Mononuclear cell (primary cell): ENCODE measurements around the gene LNX1. TPM values are rescaled to one million over a fixed set of nuclear protein-coding genes. Genes with fewer than 3 reads are reported as not detected.
"Not testable (repeated sequence)": the region's sequence is repeated elsewhere in the genome, so short reads cannot be mapped to it uniquely, and the experiment has no call there.

Experiments
- H3K27me3 ChIP-seq: 2 replicates; pipeline ENCODE4 v1.6.0; 2011; ENCODE audit warnings: low read length, control low read depth; ENCODE audit not compliant: insufficient read depth
- H3K4me1 ChIP-seq: 2 replicates; pipeline ENCODE4 v1.5.1; 2011; ENCODE audit warnings: mild to moderate bottlenecking, low read length, control low read depth; ENCODE audit not compliant: insufficient read depth
- H3K4me3 ChIP-seq: 2 replicates; pipeline ENCODE4 v1.5.1; 2011; ENCODE audit warnings: mild to moderate bottlenecking, low read length, moderate library complexity
- H3K9me3 ChIP-seq: 2 replicates; pipeline ENCODE4 v1.5.1; 2011; ENCODE audit warnings: low read depth, mild to moderate bottlenecking, control low read depth, low read length
- total RNA-seq: library from RNA; depleted of rRNA; stranded (reverse); fragments of >200 nt; gene quantifications from one replicate; pipeline ENCODE4 v1.2.3, GENCODE V29; 2012

LNX1 gene
- total RNA-seq, 1 donor, result not detected

- peaks cover 3% of the 10 kb centered on the region for H3K27me3 ChIP-seq
- H3K9me3 ChIP-seq, result no peaks in the 10 kb centered on the region
- H3K4me1 ChIP-seq, result no peaks in the 10 kb centered on the region
- no peak overlapping the region for H3K4me3 ChIP-seq
Observed at GRCh38 chr4:53476232-53477037, 114.9 kb downstream of the LNX1 start.

- not testable (repeated sequence) for H3K4me1 ChIP-seq, H3K9me3 ChIP-seq, H3K27me3 ChIP-seq, H3K4me3 ChIP-seq
Observed at GRCh38 chr4:53466576-53466975, 124.7 kb downstream of the LNX1 start.

GRCh38 chr4:53465891-53466290, 125.4 kb downstream of the LNX1 start:
- H3K4me1 ChIP-seq, result no peaks in the 10 kb centered on the region
- H3K9me3 ChIP-seq, result no peaks in the 10 kb centered on the region
- H3K4me3 ChIP-seq, result no peak overlapping the region
- no peaks in the 10 kb centered on the region for H3K27me3 ChIP-seq

GRCh38 chr4:53465281-53465680, 126.0 kb downstream of the LNX1 start:
- H3K9me3 ChIP-seq, result no peaks in the 10 kb centered on the region
- H3K27me3 ChIP-seq, result no peaks in the 10 kb centered on the region
- no peaks in the 10 kb centered on the region for H3K4me1 ChIP-seq
- no peak overlapping the region for H3K4me3 ChIP-seq

GRCh38 chr4:53463340-53463739, 127.9 kb downstream of the LNX1 start:
- Histone ChIP-seq H3K4me3 (no peak overlapping the region), H3K9me3 (no peaks in the 10 kb centered on the region), H3K27me3 (no peaks in the 10 kb centered on the region), H3K4me1 (no peaks in the 10 kb centered on the region)

GRCh38 chr4:53461244-53461643, 130.0 kb downstream of the LNX1 start:
- no peak overlapping the region for H3K4me3 ChIP-seq
- H3K27me3 ChIP-seq, result no peaks in the 10 kb centered on the region
- no peaks in the 10 kb centered on the region for H3K9me3 ChIP-seq
- H3K4me1 ChIP-seq, result no peaks in the 10 kb centered on the region

GRCh38 chr4:53459548-53459947, 131.7 kb downstream of the LNX1 start:
- no peaks in the 10 kb centered on the region for H3K27me3 ChIP-seq
- H3K4me1 ChIP-seq, result no peaks in the 10 kb centered on the region
- no peak overlapping the region for H3K4me3 ChIP-seq
- H3K9me3 ChIP-seq, result no peaks in the 10 kb centered on the region

GRCh38 chr4:53456178-53456577, 135.1 kb downstream of the LNX1 start:
- no peaks in the 10 kb centered on the region for H3K4me1 ChIP-seq

GRCh38 chr4:53455766-53456165, 135.5 kb downstream of the LNX1 start:
- H3K4me3 ChIP-seq, result no peak overlapping the region
- no peaks in the 10 kb centered on the region for H3K4me1 ChIP-seq
- H3K27me3 ChIP-seq, result no peaks in the 10 kb centered on the region
- H3K9me3 ChIP-seq, result no peaks in the 10 kb centered on the region

More at GRCh38 chr4:53456178-53456577, 135.1 kb downstream of the LNX1 start:
- Histone ChIP-seq H3K4me3 (no peak overlapping the region), H3K27me3 (no peaks in the 10 kb centered on the region), H3K9me3 (no peaks in the 10 kb centered on the region)

GRCh38 chr4:53453385-53453784, 137.9 kb downstream of the LNX1 start:
- Histone ChIP-seq H3K9me3 (no peaks in the 10 kb centered on the region), H3K4me3 (no peak overlapping the region), H3K27me3 (no peaks in the 10 kb centered on the region), H3K4me1 (no peaks in the 10 kb centered on the region)

GRCh38 chr4:53450773-53451172, 140.5 kb downstream of the LNX1 start:
- Histone ChIP-seq H3K27me3 (no peaks in the 10 kb centered on the region), H3K4me3 (no peak overlapping the region), H3K9me3 (no peaks in the 10 kb centered on the region), H3K4me1 (no peaks in the 10 kb centered on the region)

GRCh38 chr4:53444954-53445353, 146.3 kb downstream of the LNX1 start:
- Histone ChIP-seq H3K9me3 (no peaks in the 10 kb centered on the region), H3K4me3 (no peak overlapping the region), H3K27me3 (no peaks in the 10 kb centered on the region), H3K4me1 (no peaks in the 10 kb centered on the region)

GRCh38 chr4:53441564-53441963, 149.7 kb downstream of the LNX1 start:
- H3K9me3 ChIP-seq, result no peaks in the 10 kb centered on the region
- no peaks in the 10 kb centered on the region for H3K27me3 ChIP-seq

GRCh38 chr4:53436251-53436650, 155.0 kb downstream of the LNX1 start:
- no peaks in the 10 kb centered on the region for H3K9me3 ChIP-seq
- H3K27me3 ChIP-seq, result no peaks in the 10 kb centered on the region
- no peaks in the 10 kb centered on the region for H3K4me1 ChIP-seq
- H3K4me3 ChIP-seq, result no peak overlapping the region

More at GRCh38 chr4:53441564-53441963, 149.7 kb downstream of the LNX1 start:
- H3K4me3 ChIP-seq, result no peak overlapping the region
- no peaks in the 10 kb centered on the region for H3K4me1 ChIP-seq

GRCh38 chr4:53432528-53433424, 158.5 kb downstream of the LNX1 start:
- H3K4me1 ChIP-seq, result no peaks in the 10 kb centered on the region
- no peak overlapping the region for H3K4me3 ChIP-seq
- no peaks in the 10 kb centered on the region for H3K9me3 ChIP-seq
- H3K27me3 ChIP-seq, result no peaks in the 10 kb centered on the region
